Esophagus squamous epithelium (tissue), 4 donors: Measurements from ENCODE around the gene LHPP.

Source experiments
- POLR2A ChIP-seq, 4 donors: fragments of 450-650 bp; IDR thresholded peaks; one replicate each; pipeline ENCODE4 v1.6.1; 2017; ENCODE audit warnings: antibody characterized with exemption in 4 of 4, mild to moderate bottlenecking in 4 of 4, moderate library complexity in 3 of 4
- TF ChIP-seq, protein P1 (sequence below), 6 experiments: fragments of 450-650 bp in 4 of 6; fragments of 200-600 bp in 2 of 6; sonication (generic) in 2 of 6; IDR thresholded peaks; one replicate each; pipeline ENCODE4 v1.5.1; 2016 to 2019; ENCODE audit warnings: antibody characterized with exemption in 6 of 6, mild to moderate bottlenecking in 4 of 6, moderate library complexity in 4 of 6

GRCh38 chr10:124517931-124518330 is 56.3 kb downstream of the LHPP start:
- TF ChIP-seq, protein P1, sequence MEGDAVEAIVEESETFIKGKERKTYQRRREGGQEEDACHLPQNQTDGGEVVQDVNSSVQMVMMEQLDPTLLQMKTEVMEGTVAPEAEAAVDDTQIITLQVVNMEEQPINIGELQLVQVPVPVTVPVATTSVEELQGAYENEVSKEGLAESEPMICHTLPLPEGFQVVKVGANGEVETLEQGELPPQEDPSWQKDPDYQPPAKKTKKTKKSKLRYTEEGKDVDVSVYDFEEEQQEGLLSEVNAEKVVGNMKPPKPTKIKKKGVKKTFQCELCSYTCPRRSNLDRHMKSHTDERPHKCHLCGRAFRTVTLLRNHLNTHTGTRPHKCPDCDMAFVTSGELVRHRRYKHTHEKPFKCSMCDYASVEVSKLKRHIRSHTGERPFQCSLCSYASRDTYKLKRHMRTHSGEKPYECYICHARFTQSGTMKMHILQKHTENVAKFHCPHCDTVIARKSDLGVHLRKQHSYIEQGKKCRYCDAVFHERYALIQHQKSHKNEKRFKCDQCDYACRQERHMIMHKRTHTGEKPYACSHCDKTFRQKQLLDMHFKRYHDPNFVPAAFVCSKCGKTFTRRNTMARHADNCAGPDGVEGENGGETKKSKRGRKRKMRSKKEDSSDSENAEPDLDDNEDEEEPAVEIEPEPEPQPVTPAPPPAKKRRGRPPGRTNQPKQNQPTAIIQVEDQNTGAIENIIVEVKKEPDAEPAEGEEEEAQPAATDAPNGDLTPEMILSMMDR (IDR thresholded peaks at IDR 0.05), result no peak
- TF ChIP-seq POLR2A (IDR thresholded peaks at IDR 0.05), result no peak
